HG03066 (cell line): ENCODE data around the gene OR1E2.
"Not testable (repeated sequence)": the region's sequence is repeated elsewhere in the genome, so short reads cannot be mapped to it uniquely, and the experiment has no call there.

Experiments
- ATAC-seq: cut with Tn5 transposase; IDR thresholded peaks from one replicate; pipeline ENCODE4 v1.9.1; 2021; ENCODE audit warnings: low read depth; ENCODE audit not compliant: unreplicated experiment

OR1E2 gene

DNA sequence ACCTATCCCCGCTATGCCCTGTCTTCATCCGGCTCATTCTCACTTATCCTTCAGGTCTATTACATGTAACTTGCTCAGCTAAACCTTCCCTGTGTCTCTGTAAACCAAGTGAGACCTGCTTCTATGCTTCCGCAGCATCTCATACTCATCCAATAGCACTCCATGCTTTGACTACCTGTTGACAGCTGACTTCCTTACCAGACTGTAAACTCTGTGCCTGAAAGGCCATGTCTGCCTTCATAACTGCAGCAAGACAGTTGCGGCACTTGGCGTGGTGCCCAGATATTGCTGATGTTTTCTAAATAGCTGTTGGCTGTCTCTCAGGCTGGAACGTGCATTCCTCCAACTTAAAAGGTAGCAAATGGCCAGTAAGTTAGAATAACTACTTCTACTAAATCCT lies 33.6 kb downstream of the OR1E2 start:
- ATAC-seq: no peak

DNA sequence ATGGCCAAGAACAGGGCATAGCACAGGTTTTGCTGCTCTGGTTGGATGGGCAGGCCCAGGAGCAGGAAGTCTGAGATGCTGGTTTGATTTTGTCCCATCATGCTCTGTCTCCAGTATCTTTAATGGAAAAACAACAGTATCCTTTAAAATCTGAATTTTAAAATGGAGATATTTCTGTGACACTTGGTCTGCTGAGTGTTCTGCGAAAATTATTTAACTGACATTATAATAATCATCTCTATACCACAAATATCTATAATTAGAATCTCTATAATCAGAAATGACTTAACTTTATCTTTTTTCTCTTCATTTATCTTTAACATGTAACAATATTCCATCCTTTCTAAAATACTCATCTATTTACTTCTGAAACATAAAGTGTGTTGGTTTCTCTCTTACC lies 35.3 kb downstream of the OR1E2 start, which contains the start of gene OR1E1:
OR1E1 (minus strand) TSS at position 101 of the 400 bp plus-strand sequence; CDS start at position 101, 0 bp downstream.
- no peak for ATAC-seq

DNA sequence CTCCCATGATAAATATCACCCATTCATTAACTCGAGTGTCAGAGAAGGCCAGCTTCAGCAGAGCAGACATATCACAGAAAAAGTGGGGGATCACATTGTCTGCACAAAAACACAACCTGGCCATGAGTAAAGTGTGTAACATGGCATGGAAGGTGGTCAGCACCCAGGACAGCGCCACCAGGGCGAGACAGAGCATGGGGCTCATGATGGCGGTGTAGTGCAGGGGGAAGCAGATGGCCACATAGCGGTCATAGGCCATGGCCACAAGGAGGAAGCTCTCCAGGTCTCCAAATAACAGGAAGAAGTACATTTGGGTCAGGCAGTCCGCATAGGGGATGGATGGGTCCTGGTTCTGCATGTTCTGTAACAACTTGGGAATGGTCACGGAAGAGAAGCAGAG lies 35.8 kb downstream of the OR1E2 start:
- not testable (repeated sequence) for ATAC-seq

- no peak for ATAC-seq
These were observed 43.9 kb downstream of the OR1E2 start for GRCh38 chr17:3389791-3390190.

DNA sequence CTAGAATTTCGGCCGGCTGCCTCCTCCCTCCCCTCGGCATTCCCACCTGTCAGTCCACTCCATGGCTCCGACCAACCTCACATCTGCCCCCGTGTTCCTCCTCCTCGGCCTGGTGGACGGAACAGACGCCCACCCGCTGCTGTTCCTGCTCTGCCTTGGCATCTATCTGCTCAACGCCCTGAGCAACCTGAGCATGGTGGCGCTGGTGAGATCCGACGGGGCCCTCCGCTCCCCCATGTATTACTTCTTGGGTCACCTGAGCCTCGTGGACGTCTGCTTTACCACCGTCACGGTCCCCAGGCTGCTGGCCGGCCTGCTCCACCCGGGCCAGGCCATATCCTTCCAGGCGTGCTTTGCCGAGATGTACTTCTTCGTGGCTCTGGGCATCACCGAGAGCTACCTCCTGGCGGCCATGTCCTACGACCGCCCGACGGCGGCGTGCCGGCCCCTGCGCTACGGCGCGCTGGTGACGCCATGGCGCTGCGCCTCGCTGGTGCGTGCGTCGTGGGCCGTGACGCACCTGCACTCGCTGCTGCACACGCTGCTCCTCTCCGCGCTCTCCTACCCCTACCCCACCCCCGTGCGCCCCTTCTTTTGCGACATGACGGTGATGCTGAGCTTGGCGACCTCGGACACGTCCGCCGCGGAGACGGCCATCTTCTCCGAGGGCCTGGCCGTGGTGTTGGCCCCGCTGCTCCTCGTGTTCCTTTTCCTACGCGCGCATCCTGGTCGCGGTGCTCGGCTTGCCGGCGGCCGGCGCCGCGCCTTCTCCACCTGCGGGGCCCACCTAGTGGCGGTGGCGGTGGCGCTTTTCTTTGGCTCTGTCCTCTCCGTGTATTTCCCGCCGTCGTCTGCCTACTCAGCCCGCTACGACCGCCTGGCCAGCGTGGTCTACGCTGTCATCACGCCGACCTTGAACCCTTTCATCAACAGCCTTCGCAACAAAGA lies 47.5 kb downstream of the OR1E2 start, which contains the start of gene OR3A2:
OR3A2 (minus strand) TSS at position 440 of the 948 bp plus-strand sequence.
- ATAC-seq: no peak
